H1 (cell line): ENCODE data around the gene PHF1. TPM values are rescaled to one million over a fixed set of nuclear protein-coding genes. Genes with fewer than 3 reads are reported as not detected.

Experiments
- CBX5 ChIP-seq: fragments of 300-800, 300-1000 bp; sonication (generic); IDR thresholded peaks from 2 replicates; pipeline ENCODE4 v1.7.1; 2016; ENCODE audit warnings: antibody characterized with exemption, low read length, low read depth
- CHD2 ChIP-seq: IDR thresholded peaks from 2 replicates; pipeline ENCODE4 v1.6.1; 2012; ENCODE audit warnings: low read length, improper control_type of control experiment
- CTBP2 ChIP-seq: IDR thresholded peaks from 2 replicates; pipeline ENCODE4 v1.7.0; 2011; ENCODE audit warnings: borderline replicate concordance, mild to moderate bottlenecking, moderate library complexity, mixed read lengths, low read length; ENCODE audit not compliant: insufficient read depth, insufficient read length
- EGR1 ChIP-seq: IDR thresholded peaks from 2 replicates; pipeline ENCODE4 v1.6.1; 2011; ENCODE audit warnings: low read depth, low read length, borderline replicate concordance
- EP300 ChIP-seq, 2 experiments: IDR thresholded peaks; 1 replicate in 1 of 2; 2 replicates in 1 of 2; pipeline ENCODE4 v1.6.1; 2011 to 2012; ENCODE audit warnings: low read depth in 2 of 2, low read length in 2 of 2, mild to moderate bottlenecking in 2 of 2, borderline replicate concordance in 1 of 2, inconsistent platforms in 1 of 2, moderate library complexity in 1 of 2
- FOSL1 ChIP-seq: IDR thresholded peaks from 2 replicates; pipeline ENCODE4 v1.6.1; 2011; ENCODE audit warnings: mild to moderate bottlenecking, low read depth, low read length, moderate library complexity; ENCODE audit not compliant: insufficient read depth
- GTF2F1 ChIP-seq: IDR thresholded peaks from 2 replicates; pipeline ENCODE4 v1.6.1; 2012; ENCODE audit warnings: low read depth, low read length, improper control_type of control experiment, borderline replicate concordance
- HDAC6 ChIP-seq: IDR thresholded peaks from one replicate; pipeline ENCODE4 v1.7.1; 2012; ENCODE audit warnings: low read depth, mild to moderate bottlenecking, inconsistent platforms, low read length, moderate library complexity
- JUN ChIP-seq: IDR thresholded peaks from 2 replicates; pipeline ENCODE4 v1.6.1; 2011; ENCODE audit warnings: low read depth, mild to moderate bottlenecking, improper control_type of control experiment, low read length
- JUND ChIP-seq: IDR thresholded peaks from 2 replicates; pipeline ENCODE4 v1.6.1; 2011; ENCODE audit warnings: mild to moderate bottlenecking, improper control_type of control experiment, low read length
- KDM1A ChIP-seq: fragments of 200-600, 300-600 bp; sonication (generic); IDR thresholded peaks from 2 replicates; pipeline ENCODE4 v1.7.1; 2016; ENCODE audit warnings: mild to moderate bottlenecking, low read length, borderline replicate concordance
- KDM4A ChIP-seq: IDR thresholded peaks from one replicate; pipeline ENCODE4 v1.7.1; 2012; ENCODE audit warnings: low read depth, mild to moderate bottlenecking, moderate library complexity, low read length, inconsistent platforms; ENCODE audit not compliant: severe bottlenecking
- POU5F1 ChIP-seq: IDR thresholded peaks from 2 replicates; pipeline ENCODE4 v1.6.1; 2011; ENCODE audit warnings: low read depth, mild to moderate bottlenecking, low read length, moderate library complexity
- RFX5 ChIP-seq: IDR thresholded peaks from 2 replicates; pipeline ENCODE4 v1.6.1; 2011; ENCODE audit warnings: low read depth, low read length, improper control_type of control experiment, borderline replicate concordance
- SAP30 ChIP-seq: fragments of 300-600 bp; sonication (generic); IDR thresholded peaks from 2 replicates; pipeline ENCODE4 v1.7.1; 2012; ENCODE audit warnings: low read length, moderate library complexity, mild to moderate bottlenecking, inconsistent platforms; ENCODE audit not compliant: insufficient read depth, insufficient replicate concordance
- SIN3A ChIP-seq, 2 experiments: IDR thresholded peaks in 1 of 2; conservative IDR thresholded peaks in 1 of 2; 2 replicates each; pipeline ENCODE4 v1.6.1; 2011 to 2012; ENCODE audit warnings: low read length in 2 of 2, improper control_type of control experiment in 1 of 2, low read depth in 1 of 2, mild to moderate bottlenecking in 1 of 2
- SP1 ChIP-seq: IDR thresholded peaks from 2 replicates; pipeline ENCODE4 v1.6.1; 2011; ENCODE audit warnings: low read depth, low read length
- SP2 ChIP-seq: IDR thresholded peaks from 2 replicates; pipeline ENCODE4 v1.6.1; 2012; ENCODE audit warnings: mild to moderate bottlenecking, low read length, inconsistent platforms
- TAF1 ChIP-seq: IDR thresholded peaks from 2 replicates; pipeline ENCODE4 v1.6.1; 2011; ENCODE audit warnings: mild to moderate bottlenecking, low read depth, low read length
- YY1 ChIP-seq: IDR thresholded peaks from 2 replicates; pipeline ENCODE4 v1.6.1; 2011; ENCODE audit warnings: low read depth, mild to moderate bottlenecking, low read length
- polyA plus RNA-seq, 7 experiments: library from polyadenylated mRNA; depleted of rRNA in 3 of 7; stranded (reverse) in 5 of 7; unstranded in 2 of 7; fragments of >200 nt in 5 of 7; fragments of 200-250 nt in 2 of 7; gene quantifications; 1 replicate in 5 of 7; 2 replicates in 1 of 7; 4 replicates in 1 of 7; pipeline versions ENCODE4 v1.2.1 to v1.2.3, GENCODE V29; 2011 to 2013; ENCODE audit warnings: missing spikeins in 2 of 7, mixed read lengths in 2 of 7
- total RNA-seq: library from RNA; stranded (reverse); fragmentation: NEBNext Ultra II Directional; extraction: Animal tissue kit (Norgen Biotek cat#: 25700); gene quantifications from 2 replicates; pipeline ENCODE4 v1.2.1, GENCODE V29; 2021

PHF1 gene
- total and polyA plus RNA-seq, 2 of the 8 experiments (the other 6 are each of a cell fraction or from before 2014, with no cell fraction given) = 47.3 to 78.6 TPM

DNA sequence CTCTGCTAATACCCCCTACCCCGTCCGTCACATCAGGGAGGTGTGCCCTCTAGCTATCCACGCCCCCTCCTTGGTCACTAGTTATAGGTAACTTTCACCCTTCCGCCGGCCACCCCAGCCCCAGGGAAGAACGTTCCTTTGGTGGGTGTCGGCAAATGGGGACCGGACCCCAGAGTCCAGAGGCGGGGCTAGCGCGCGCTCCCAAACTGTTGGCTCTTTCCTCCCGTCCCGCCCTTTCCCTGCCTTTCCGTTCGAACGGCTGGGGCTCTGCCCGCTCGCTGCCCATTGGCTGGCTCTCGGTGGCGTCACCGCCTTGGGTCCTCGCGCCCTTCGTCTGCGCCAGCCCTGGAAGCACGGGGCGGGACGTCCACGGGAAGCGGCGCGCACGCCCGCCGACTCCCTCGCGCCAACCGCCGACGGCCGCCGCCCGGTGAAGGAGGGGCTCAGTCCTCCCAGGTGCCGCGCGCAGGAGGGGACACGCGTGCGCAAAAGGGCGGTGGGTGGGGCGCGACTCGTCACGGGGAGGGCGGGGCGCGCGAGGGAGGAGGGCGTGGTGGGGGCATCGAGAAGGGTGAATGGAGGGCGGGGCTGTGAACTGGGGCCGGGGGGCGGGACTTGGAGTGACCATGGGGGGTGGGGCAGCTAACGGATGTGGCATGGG is 634 bp upstream of the PHF1 start (continued):
- TF ChIP-seq TAF1 (0 out of 2 replicates have a peak, but pooled peaks have one; percentile 15), SIN3A (conservative IDR thresholded peaks at IDR 0.05 in 1 of 2, IDR thresholded peaks at IDR 0.05 in 1 of 2; ENCODE audit: low read depth in 1 of 2, low read length in 2 of 2) (peak in 1 of 2 experiments; percentile 53; a peak in 2 of 4 replicates), SP1 (no peak), JUND (no peak), KDM4A (peak; percentile 48), SAP30 (no peak), RFX5 (no peak), FOSL1 (0 out of 2 replicates have a peak, but pooled peaks have one; percentile 16), HDAC6 (no peak), JUN (no peak), POU5F1 (no peak), GTF2F1 (no peak), EGR1 (no peak), EP300 (IDR thresholded peaks at IDR 0.05; ENCODE audit: borderline replicate concordance in 1 of 2, low read depth in 2 of 2, low read length in 2 of 2) (peak in 1 of 2 experiments; percentile 49; a peak in 1 of 3 replicates), CBX5 (no peak), CTBP2 (no peak), YY1 (no peak), SP2 (no peak), KDM1A (no peak), CHD2 (peak; percentile 65; the same call in 1 of the 2 replicates)
- TF ChIP-seq, all 59 proteins: peak for 17
